GM23338 (cell line): ENCODE measurements around the gene RMI2.

ENCODE experiments used
- EZH2 ChIP-seq: fragments of 200-600 bp; sonication (generic); IDR thresholded peaks from one replicate; pipeline ENCODE4 v1.8.0; 2017; ENCODE audit warnings: antibody characterized with exemption, mild to moderate bottlenecking, low read depth; ENCODE audit not compliant: unreplicated experiment
- JUNB ChIP-seq: IDR thresholded peaks from one replicate; pipeline ENCODE4 v1.6.1; 2016; ENCODE audit warnings: antibody characterized with exemption; ENCODE audit not compliant: unreplicated experiment
- POLR2AphosphoS5 ChIP-seq: IDR thresholded peaks from 2 replicates; pipeline ENCODE4 v1.6.1; 2016; ENCODE audit warnings: antibody characterized with exemption, low read depth
- TF ChIP-seq, protein P1 (sequence below), 2 experiments: fragments of 200-600 bp in 1 of 2; sonication (generic) in 1 of 2; conservative IDR thresholded peaks; 2 replicates each; pipeline versions ENCODE4 v1.5.1 to v1.6.1; 2016 to 2017; ENCODE audit warnings: antibody characterized with exemption in 2 of 2, low read depth in 2 of 2, mild to moderate bottlenecking in 2 of 2, moderate library complexity in 1 of 2

DNA sequence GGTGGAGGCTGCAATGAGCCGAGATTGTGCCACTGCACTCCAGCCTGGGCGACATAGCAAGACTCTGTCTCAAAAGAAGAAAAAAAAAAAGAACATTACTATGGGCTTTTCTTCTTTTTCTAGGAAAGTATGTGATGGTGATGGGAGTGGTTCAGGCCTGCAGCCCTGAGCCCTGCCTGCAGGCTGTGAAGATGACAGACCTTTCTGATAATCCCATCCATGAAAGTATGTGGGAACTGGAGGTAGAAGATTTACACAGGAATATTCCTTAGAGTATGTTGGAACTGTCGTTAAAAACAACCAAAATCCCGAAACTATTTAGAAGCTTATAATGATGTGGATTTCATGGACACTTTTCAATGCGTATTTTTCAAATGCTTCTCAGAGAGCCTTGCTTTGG lies 5.3 kb downstream of the RMI2 start:
- TF ChIP-seq, protein P1, sequence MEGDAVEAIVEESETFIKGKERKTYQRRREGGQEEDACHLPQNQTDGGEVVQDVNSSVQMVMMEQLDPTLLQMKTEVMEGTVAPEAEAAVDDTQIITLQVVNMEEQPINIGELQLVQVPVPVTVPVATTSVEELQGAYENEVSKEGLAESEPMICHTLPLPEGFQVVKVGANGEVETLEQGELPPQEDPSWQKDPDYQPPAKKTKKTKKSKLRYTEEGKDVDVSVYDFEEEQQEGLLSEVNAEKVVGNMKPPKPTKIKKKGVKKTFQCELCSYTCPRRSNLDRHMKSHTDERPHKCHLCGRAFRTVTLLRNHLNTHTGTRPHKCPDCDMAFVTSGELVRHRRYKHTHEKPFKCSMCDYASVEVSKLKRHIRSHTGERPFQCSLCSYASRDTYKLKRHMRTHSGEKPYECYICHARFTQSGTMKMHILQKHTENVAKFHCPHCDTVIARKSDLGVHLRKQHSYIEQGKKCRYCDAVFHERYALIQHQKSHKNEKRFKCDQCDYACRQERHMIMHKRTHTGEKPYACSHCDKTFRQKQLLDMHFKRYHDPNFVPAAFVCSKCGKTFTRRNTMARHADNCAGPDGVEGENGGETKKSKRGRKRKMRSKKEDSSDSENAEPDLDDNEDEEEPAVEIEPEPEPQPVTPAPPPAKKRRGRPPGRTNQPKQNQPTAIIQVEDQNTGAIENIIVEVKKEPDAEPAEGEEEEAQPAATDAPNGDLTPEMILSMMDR (conservative IDR thresholded peaks at IDR 0.05; ENCODE audit: low read depth in 2 of 2), result no peak
- no peak for TF ChIP-seq EZH2
- no peak for TF ChIP-seq POLR2AphosphoS5
- no peak for TF ChIP-seq JUNB
